Measurements from ENCODE around the gene R3HCC1L. TPM values are rescaled to one million over a fixed set of nuclear protein-coding genes. Genes with fewer than 3 reads are reported as not detected.
A peak's percentile ranks its signal among the peaks of the same experiment; 100 is the strongest.

The R3HCC1L gene
- total RNA-seq, 2 donors from 2014 or later, result 9.9 to 10.9 TPM

- ATAC-seq (no peak), DNase-seq (no peak)
- peak overlapping the region; percentile 59 to 87 (median 83) for H3K27ac ChIP-seq
- no peak overlapping the region for H3K4me3 ChIP-seq
- intact Hi-C loops (cut with DNase I), result no loop called here
- H3K9me3 ChIP-seq, result no peaks in the 10 kb centered on the region
- no peaks in the 10 kb centered on the region for H3K36me3 ChIP-seq (replicated peaks in 1 of 2; ENCODE audit: insufficient read depth in 1 of 2, low read depth in 2 of 2)
- TF ChIP-seq POLR2A (IDR thresholded peaks at IDR 0.05), result no peak
- no peaks in the 10 kb centered on the region for H3K27me3 ChIP-seq
- H3K4me1 ChIP-seq, result peaks cover 48% of the 10 kb centered on the region
- WGBS, 2 donors, result 18 to 58% methylated on average over 1 to 2 of the region's 2 CpGs
Observed at GRCh38 chr10:98270786-98271185, 136.3 kb downstream of the R3HCC1L start.

- H3K4me1 ChIP-seq, result peaks cover 35% of the 10 kb centered on the region
- no peak for ATAC-seq
- 48 to 62% methylated on average over 7 to 8 of the region's 8 CpGs for WGBS, 2 donors
- H3K9me3 ChIP-seq, result no peaks in the 10 kb centered on the region
- H3K4me3 ChIP-seq, result no peak overlapping the region
- no peak for DNase-seq
- no peak overlapping the region for H3K27ac ChIP-seq
- intact Hi-C loops (cut with DNase I), result no loop called here
- no peaks in the 10 kb centered on the region for H3K27me3 ChIP-seq
- TF ChIP-seq, protein P1, sequence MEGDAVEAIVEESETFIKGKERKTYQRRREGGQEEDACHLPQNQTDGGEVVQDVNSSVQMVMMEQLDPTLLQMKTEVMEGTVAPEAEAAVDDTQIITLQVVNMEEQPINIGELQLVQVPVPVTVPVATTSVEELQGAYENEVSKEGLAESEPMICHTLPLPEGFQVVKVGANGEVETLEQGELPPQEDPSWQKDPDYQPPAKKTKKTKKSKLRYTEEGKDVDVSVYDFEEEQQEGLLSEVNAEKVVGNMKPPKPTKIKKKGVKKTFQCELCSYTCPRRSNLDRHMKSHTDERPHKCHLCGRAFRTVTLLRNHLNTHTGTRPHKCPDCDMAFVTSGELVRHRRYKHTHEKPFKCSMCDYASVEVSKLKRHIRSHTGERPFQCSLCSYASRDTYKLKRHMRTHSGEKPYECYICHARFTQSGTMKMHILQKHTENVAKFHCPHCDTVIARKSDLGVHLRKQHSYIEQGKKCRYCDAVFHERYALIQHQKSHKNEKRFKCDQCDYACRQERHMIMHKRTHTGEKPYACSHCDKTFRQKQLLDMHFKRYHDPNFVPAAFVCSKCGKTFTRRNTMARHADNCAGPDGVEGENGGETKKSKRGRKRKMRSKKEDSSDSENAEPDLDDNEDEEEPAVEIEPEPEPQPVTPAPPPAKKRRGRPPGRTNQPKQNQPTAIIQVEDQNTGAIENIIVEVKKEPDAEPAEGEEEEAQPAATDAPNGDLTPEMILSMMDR (IDR thresholded peaks at IDR 0.05), result no peak
- no peak for TF ChIP-seq POLR2A (IDR thresholded peaks at IDR 0.05)
- no peaks in the 10 kb centered on the region for H3K36me3 ChIP-seq (replicated peaks in 1 of 2; ENCODE audit: insufficient read depth in 1 of 2, low read depth in 2 of 2)
Observed at GRCh38 chr10:98272245-98272644, 137.8 kb downstream of the R3HCC1L start.

DNA sequence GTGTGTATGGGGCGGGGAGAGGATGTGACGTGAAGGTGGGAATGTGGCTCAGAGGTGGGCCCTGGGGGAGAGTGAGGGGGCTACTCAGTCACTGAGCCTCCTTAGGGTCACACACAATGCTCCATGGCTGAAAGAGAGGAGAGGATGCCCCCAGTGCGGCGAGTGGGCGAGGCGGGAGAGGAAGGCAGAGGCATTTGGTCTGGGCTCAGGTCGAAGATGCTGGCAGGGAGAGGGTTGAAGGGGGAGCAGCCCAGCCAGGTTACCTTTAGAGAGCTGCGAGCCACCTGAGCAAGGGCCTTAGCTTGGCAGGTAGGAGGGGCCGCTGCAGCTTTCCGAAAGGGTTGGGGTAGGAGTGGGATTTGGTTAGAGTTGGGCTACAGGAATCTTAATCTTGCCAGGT is 138.2 kb downstream of the R3HCC1L start:
- ATAC-seq (no peak), DNase-seq (no peak)
- Histone ChIP-seq H3K4me3 (no peak overlapping the region), H3K4me1 (peaks cover 31% of the 10 kb centered on the region), H3K9me3 (no peaks in the 10 kb centered on the region), H3K27me3 (no peaks in the 10 kb centered on the region), H3K27ac (no peak overlapping the region), H3K36me3 (replicated peaks in 1 of 2; ENCODE audit: insufficient read depth in 1 of 2, low read depth in 2 of 2) (no peaks in the 10 kb centered on the region)
- WGBS, 2 donors, result 61% methylated on average over 10 of the region's 10 CpGs
- no peak for TF ChIP-seq POLR2A (IDR thresholded peaks at IDR 0.05)
- TF ChIP-seq, protein P1 (IDR thresholded peaks at IDR 0.05), result no peak
- intact Hi-C loops (cut with DNase I), result no loop called here

- no peak for TF ChIP-seq POLR2A (IDR thresholded peaks at IDR 0.05)
- TF ChIP-seq, protein P1 (IDR thresholded peaks at IDR 0.05), result no peak
- H3K27ac ChIP-seq, result no peak overlapping the region
- H3K27me3 ChIP-seq, result no peaks in the 10 kb centered on the region
- no peak overlapping the region for H3K4me3 ChIP-seq
- H3K36me3 ChIP-seq (replicated peaks in 1 of 2; ENCODE audit: insufficient read depth in 1 of 2, low read depth in 2 of 2), result no peaks in the 10 kb centered on the region
- DNase-seq (no peak), ATAC-seq (no peak)
- 73 to 78% methylated on average over 9 of the region's 9 CpGs for WGBS, 2 donors
- H3K9me3 ChIP-seq, result no peaks in the 10 kb centered on the region
- intact Hi-C loops (cut with DNase I), result no loop called here
- peaks cover 28% of the 10 kb centered on the region for H3K4me1 ChIP-seq
Observed at GRCh38 chr10:98273057-98273850, 138.8 kb downstream of the R3HCC1L start.

- H3K27me3 ChIP-seq, result no peaks in the 10 kb centered on the region
- ATAC-seq (no peak), DNase-seq (no peak)
- H3K27ac ChIP-seq, result no peak overlapping the region
- H3K4me3 ChIP-seq, result no peak overlapping the region
- TF ChIP-seq POLR2A (IDR thresholded peaks at IDR 0.05), result no peak
- TF ChIP-seq, protein P1 (IDR thresholded peaks at IDR 0.05), result no peak
- peaks cover 17% of the 10 kb centered on the region for H3K4me1 ChIP-seq
- intact Hi-C loops (cut with DNase I), result no loop called here
- H3K36me3 ChIP-seq (replicated peaks in 1 of 2; ENCODE audit: insufficient read depth in 1 of 2, low read depth in 2 of 2), result no peaks in the 10 kb centered on the region
- 79 to 82% methylated on average over 3 of the region's 3 CpGs for WGBS, 2 donors
- H3K9me3 ChIP-seq, result no peaks in the 10 kb centered on the region
Observed at GRCh38 chr10:98274562-98274961, 140.1 kb downstream of the R3HCC1L start.

Data from body of pancreas (tissue), 4 donors.